CD4-positive, alpha-beta memory T cell (primary cell): ENCODE results near the gene S1PR2. TPM values are rescaled to one million over a fixed set of nuclear protein-coding genes. Genes with fewer than 3 reads are reported as not detected.

Experiments
- CTCF ChIA-PET: fragments of 350-600 bp; sonication (Branson Sonifier 250); formaldehyde crosslinking; loops from one replicate; lab custom pipeline; 2021; ENCODE audit warnings: inconsistent platforms; ENCODE audit not compliant: partially characterized antibody; lab: Charles Lee
- POLR2A ChIA-PET: fragments of 350-600 bp; sonication (Branson Sonifier 250); formaldehyde crosslinking; loops from one replicate; lab custom pipeline; 2021; ENCODE audit not compliant: partially characterized antibody; lab: Charles Lee
- DNase-seq, 5 donors: peaks; one replicate each; pipeline versions ENCODE4 v3.0.0 to v3.0.0-alpha.2; 2020 to 2022; ENCODE audit warnings: mixed read lengths in 1 of 5
- H3K27ac ChIP-seq: one replicate; pipeline ENCODE4 v1.7.0; 2013; ENCODE audit warnings: low read depth, low read length
- H3K27me3 ChIP-seq: 2 replicates; pipeline ENCODE4 v1.7.0; 2013; ENCODE audit warnings: mild to moderate bottlenecking, low read length, moderate library complexity; ENCODE audit not compliant: insufficient read depth
- H3K36me3 ChIP-seq: 2 replicates; pipeline ENCODE4 v1.7.0; 2013; ENCODE audit warnings: mild to moderate bottlenecking, low read length, moderate library complexity; ENCODE audit not compliant: insufficient read depth
- H3K4me1 ChIP-seq: 2 replicates; pipeline ENCODE4 v1.7.0; 2013; ENCODE audit warnings: mild to moderate bottlenecking, low read length, moderate library complexity; ENCODE audit not compliant: insufficient read depth
- H3K4me3 ChIP-seq, 2 donors: one replicate each; pipeline ENCODE4 v1.7.0; 2013; ENCODE audit warnings: low read length in 2 of 2, mild to moderate bottlenecking in 1 of 2
- H3K9me3 ChIP-seq, 2 donors: one replicate each; pipeline ENCODE4 v1.7.0; 2013; ENCODE audit warnings: low read length in 2 of 2, control low read depth in 1 of 2; ENCODE audit not compliant: control insufficient read depth in 1 of 2
- H3K27ac Mint-ChIP-seq, 7 donors: one replicate each; pipeline ENCODE4 v1.8.0; 2020 to 2021; ENCODE audit warnings: mixed read lengths in 7 of 7, mild to moderate bottlenecking in 6 of 7, inconsistent platforms in 3 of 7, moderate library complexity in 3 of 7
- H3K27me3 Mint-ChIP-seq, 2 donors: one replicate each; pipeline ENCODE4 v1.8.0; 2020 to 2021; ENCODE audit warnings: mixed read lengths in 2 of 2
- H3K36me3 Mint-ChIP-seq, 2 donors: one replicate each; pipeline ENCODE4 v1.8.0; 2020 to 2021; ENCODE audit warnings: mixed read lengths in 2 of 2, inconsistent platforms in 1 of 2, mild to moderate bottlenecking in 1 of 2
- H3K4me1 Mint-ChIP-seq, 4 donors: one replicate each; pipeline ENCODE4 v1.8.0; 2020 to 2021; ENCODE audit warnings: mixed read lengths in 4 of 4, mild to moderate bottlenecking in 1 of 4
- H3K4me3 Mint-ChIP-seq, 8 donors: one replicate each; pipeline ENCODE4 v1.8.0; 2020 to 2021; ENCODE audit warnings: mixed read lengths in 8 of 8, mild to moderate bottlenecking in 7 of 8, moderate library complexity in 6 of 8, inconsistent platforms in 3 of 8
- H3K9me3 Mint-ChIP-seq, 8 donors: one replicate each; pipeline ENCODE4 v1.8.0; 2020 to 2021; ENCODE audit warnings: mixed read lengths in 8 of 8, mild to moderate bottlenecking in 5 of 8, inconsistent platforms in 3 of 8, moderate library complexity in 1 of 8
- intact Hi-C: fragments of 100-400 bp; cut with micrococcal nuclease; formaldehyde crosslinking; loops from one replicate; pipeline ENCODE4 v1.15.1; 2023
- polyA plus RNA-seq, 2 donors: library from polyadenylated mRNA; unstranded; fragments of 300-500 nt; fragmentation: Illumina TruSeq; gene quantifications; one replicate each; pipeline ENCODE4 v1.2.3, GENCODE V29; 2021
- total RNA-seq, 2 experiments: library from RNA; stranded (reverse); gene quantifications; one replicate each; pipeline ENCODE4 v1.2.3, GENCODE V29; 2021

S1PR2 gene
- total and polyA plus RNA-seq, 4 experiments from 2014 or later = 1.4 to 9.4 (median 5.7) TPM

- ChIA-PET CTCF (interaction anchor here (0.7 to 9.8 kb wide), 20 partner anchors 9 to 208 kb away, joined by 3 to 235 read pairs (median 6); partner anchors contain the start of genes CDC37, ICAM5 and TYK2), POLR2A (interaction anchor here (0.7 to 4.7 kb wide), 25 partner anchors 8 to 167 kb away, joined by 3 to 111 read pairs (median 6); partner anchors contain the start of genes CDC37, FDX2, ICAM4 and ICAM5)
- Histone ChIP-seq H3K36me3 (no peaks in the 10 kb centered on the region), H3K4me1 (peaks cover 34% of the 10 kb centered on the region), H3K4me3 (peak overlapping the region; percentile 23 to 82), H3K27me3 (no peaks in the 10 kb centered on the region), H3K27ac (peak overlapping the region; percentile 88), H3K9me3 (no peaks in the 10 kb centered on the region)
- DNase-seq = peak in 3 of 5 donors; percentile 35 to 77 (median 37)
- Mint-ChIP-seq H3K9me3 (no peaks in the 10 kb centered on the region), H3K4me1 (peaks cover 9 to 42% (median 24%) of the 10 kb centered on the region in 4 donors), H3K4me3 (peak overlapping the region; percentile 81 to 91 (median 86)), H3K36me3 (peaks cover 0 to 16% of the 10 kb centered on the region in 2 donors), H3K27ac (peak overlapping the region; percentile 91 to 96 (median 95)), H3K27me3 (no peaks in the 10 kb centered on the region)
- intact Hi-C loops = loop anchor here (1.0 to 2.0 kb wide), 3 partner anchors 17 to 109 kb away; partner anchors contain the start of genes ICAM5, RAVER1 and TYK2
These were observed 40.5 kb upstream of the S1PR2 start for GRCh38 chr19:10271543-10272086.

DNA sequence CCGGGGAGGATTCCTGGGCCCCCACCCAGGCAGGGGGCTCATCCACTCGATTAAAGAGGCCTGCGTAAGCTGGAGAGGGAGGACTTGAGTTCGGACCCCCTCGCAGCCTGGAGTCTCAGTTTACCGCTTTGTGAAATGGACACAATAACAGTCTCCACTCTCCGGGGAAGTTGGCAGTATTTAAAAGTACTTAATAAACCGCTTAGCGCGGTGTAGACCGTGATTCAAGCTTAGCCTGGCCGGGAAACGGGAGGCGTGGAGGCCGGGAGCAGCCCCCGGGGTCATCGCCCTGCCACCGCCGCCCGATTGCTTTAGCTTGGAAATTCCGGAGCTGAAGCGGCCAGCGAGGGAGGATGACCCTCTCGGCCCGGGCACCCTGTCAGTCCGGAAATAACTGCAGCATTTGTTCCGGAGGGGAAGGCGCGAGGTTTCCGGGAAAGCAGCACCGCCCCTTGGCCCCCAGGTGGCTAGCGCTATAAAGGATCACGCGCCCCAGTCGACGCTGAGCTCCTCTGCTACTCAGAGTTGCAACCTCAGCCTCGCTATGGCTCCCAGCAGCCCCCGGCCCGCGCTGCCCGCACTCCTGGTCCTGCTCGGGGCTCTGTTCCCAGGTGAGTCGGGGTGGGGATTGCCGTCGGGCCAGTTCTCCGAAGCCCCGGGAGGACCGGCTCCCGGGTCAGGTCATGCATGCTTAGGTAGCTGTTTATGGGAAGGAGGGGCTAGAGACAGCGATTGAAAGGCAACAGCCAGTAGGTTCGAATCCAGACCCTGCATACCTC, 39.7 kb upstream of the S1PR2 start, which contains the start of gene ICAM1:
Gene ICAM1 (plus strand): TSS at position 505 of the 779 bp plus-strand sequence. CDS start 40 bp downstream, at position 545.
- peak within 1 kb of the TSS; percentile 81 to 91 (median 86) for H3K4me3 Mint-ChIP-seq
- ChIA-PET POLR2A (interaction anchor here (0.7 to 4.7 kb wide), 30 partner anchors 8 to 167 kb away, joined by 3 to 111 read pairs (median 6); partner anchors contain the start of genes CDC37, FDX2, ICAM4 and ICAM5), CTCF (interaction anchor here (0.6 to 9.8 kb wide), 27 partner anchors 8 to 208 kb away, joined by 3 to 235 read pairs (median 5); partner anchors contain the start of genes CDC37, ICAM4, ICAM5 and TYK2)
- H3K27ac Mint-ChIP-seq = peak within 1 kb of the TSS; percentile 91 to 96 (median 95)
- intact Hi-C loops = loop anchor here (1.0 to 2.0 kb wide), 3 partner anchors 18 to 110 kb away; partner anchors contain the start of genes ICAM5, RAVER1 and TYK2
- peak within 1 kb of the TSS; percentile 88 for H3K27ac ChIP-seq
- H3K4me1 Mint-ChIP-seq = peaks cover 9 to 42% (median 24%) of the 10 kb centered on the region in 4 donors
- peaks cover 0 to 16% of the 10 kb centered on the region in 2 donors for H3K36me3 Mint-ChIP-seq
- H3K9me3 Mint-ChIP-seq = no peaks in the 10 kb centered on the region
- no peaks in the 10 kb centered on the region for H3K27me3 ChIP-seq
- no peaks in the 10 kb centered on the region for H3K27me3 Mint-ChIP-seq
- peak within 1 kb of the TSS; percentile 57 to 82 for H3K4me3 ChIP-seq
- peaks cover 34% of the 10 kb centered on the region for H3K4me1 ChIP-seq
- no peaks in the 10 kb centered on the region for H3K9me3 ChIP-seq
- peak; percentile 67 to 82 (median 69) for DNase-seq
- no peaks in the 10 kb centered on the region for H3K36me3 ChIP-seq

DNA sequence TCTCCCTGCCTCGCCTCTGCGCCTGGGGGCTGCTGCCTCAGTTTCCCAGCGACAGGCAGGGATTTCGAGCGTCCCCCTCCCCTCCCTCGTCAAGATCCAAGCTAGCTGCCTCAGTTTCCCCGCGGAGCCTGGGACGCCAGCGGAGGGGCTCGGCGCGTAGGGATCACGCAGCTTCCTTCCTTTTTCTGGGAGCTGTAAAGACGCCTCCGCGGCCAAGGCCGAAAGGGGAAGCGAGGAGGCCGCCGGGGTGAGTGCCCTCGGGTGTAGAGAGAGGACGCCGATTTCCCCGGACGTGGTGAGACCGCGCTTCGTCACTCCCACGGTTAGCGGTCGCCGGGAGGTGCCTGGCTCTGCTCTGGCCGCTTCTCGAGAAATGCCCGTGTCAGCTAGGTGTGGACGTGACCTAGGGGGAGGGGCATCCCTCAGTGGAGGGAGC, 39.1 kb upstream of the S1PR2 start:
- Histone ChIP-seq H3K9me3 (no peaks in the 10 kb centered on the region), H3K4me3 (peak overlapping the region; percentile 57 to 82), H3K36me3 (no peaks in the 10 kb centered on the region), H3K27ac (peak overlapping the region; percentile 88), H3K27me3 (no peaks in the 10 kb centered on the region), H3K4me1 (peaks cover 34% of the 10 kb centered on the region)
- CTCF ChIA-PET = interaction anchor here (0.9 to 9.8 kb wide), 27 partner anchors 8 to 209 kb away, joined by 3 to 235 read pairs (median 5); partner anchors contain the start of genes CDC37, ICAM4, ICAM5 and TYK2
- H3K27me3 Mint-ChIP-seq = no peaks in the 10 kb centered on the region
- H3K4me3 Mint-ChIP-seq = peak overlapping the region; percentile 81 to 91 (median 86)
- H3K4me1 Mint-ChIP-seq = peaks cover 9 to 42% (median 24%) of the 10 kb centered on the region in 4 donors
- no peaks in the 10 kb centered on the region for H3K9me3 Mint-ChIP-seq
- peak; percentile 62 to 80 (median 72) for DNase-seq
- H3K36me3 Mint-ChIP-seq = peaks cover 0 to 14% of the 10 kb centered on the region in 2 donors
- POLR2A ChIA-PET = interaction anchor here (0.8 to 4.7 kb wide), 23 partner anchors 9 to 164 kb away, joined by 3 to 111 read pairs (median 6); partner anchors contain the start of genes CDC37, DNMT1, FDX2 and ICAM4
- intact Hi-C loops = loop anchor here (2.0 kb wide), 2 partner anchors 19 to 111 kb away; partner anchors contain the start of genes ICAM5 and TYK2
- H3K27ac Mint-ChIP-seq = peak overlapping the region; percentile 91 to 96 (median 95)

DNA sequence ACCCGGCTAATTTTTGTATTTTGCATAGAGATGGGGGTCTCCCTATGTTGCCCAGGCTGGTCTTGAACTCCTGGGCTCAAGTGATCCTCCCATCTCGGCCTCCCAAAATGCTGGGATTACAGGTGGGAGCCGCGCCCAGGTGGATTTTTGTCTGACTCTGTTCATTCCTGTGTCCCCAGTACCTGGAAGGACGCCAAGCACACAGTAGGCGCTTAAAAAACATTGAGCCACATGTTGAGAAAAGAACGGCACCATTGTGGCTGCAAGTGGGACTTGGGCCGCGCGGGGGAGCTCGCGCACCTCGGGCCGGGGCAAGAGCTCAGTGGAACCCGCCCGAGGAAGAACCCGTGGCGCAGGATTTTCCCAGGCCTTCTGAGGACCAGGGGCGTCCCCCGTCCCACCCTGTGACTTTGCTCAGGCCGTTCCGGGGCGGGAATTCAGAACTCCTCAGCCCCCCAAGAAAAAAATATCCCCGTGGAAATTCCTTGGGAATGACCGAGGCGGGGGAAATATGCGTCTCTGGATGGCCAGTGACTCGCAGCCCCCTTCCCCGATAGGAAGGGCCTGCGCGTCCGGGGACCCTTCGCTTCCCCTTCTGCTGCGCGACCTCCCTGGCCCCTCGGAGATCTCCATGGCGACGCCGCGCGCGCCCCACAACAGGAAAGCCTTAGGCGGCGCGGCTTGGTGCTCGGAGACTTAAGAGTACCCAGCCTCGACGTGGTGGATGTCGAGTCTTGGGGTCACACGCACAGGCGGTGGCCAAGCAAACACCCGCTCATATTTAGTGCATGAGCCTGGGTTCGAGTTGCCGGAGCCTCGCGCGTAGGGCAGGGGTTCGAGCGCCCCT, 38.4 kb upstream of the S1PR2 start:
- H3K27me3 ChIP-seq = no peaks in the 10 kb centered on the region
- Mint-ChIP-seq H3K4me3 (peak overlapping the region; percentile 81 to 91 (median 86)), H3K27me3 (no peaks in the 10 kb centered on the region), H3K9me3 (no peaks in the 10 kb centered on the region), H3K36me3 (peaks cover 0 to 9% of the 10 kb centered on the region in 2 donors), H3K4me1 (peaks cover 9 to 42% (median 24%) of the 10 kb centered on the region in 4 donors), H3K27ac (peak overlapping the region; percentile 91 to 96 (median 95))
- intact Hi-C loops = loop anchor here (1.0 to 2.0 kb wide), 4 partner anchors 19 to 120 kb away; partner anchors contain the start of genes ICAM5 and TYK2
- ChIA-PET POLR2A (interaction anchor here (0.8 to 4.7 kb wide), 17 partner anchors 10 to 163 kb away, joined by 3 to 111 read pairs (median 9); partner anchors contain the start of genes CDC37, DNMT1, ICAM4 and ICAM5), CTCF (interaction anchor here (0.8 to 9.8 kb wide), 25 partner anchors 9 to 167 kb away, joined by 3 to 235 read pairs (median 5); partner anchors contain the start of genes CDC37, ICAM5 and TYK2)
- peaks cover 34% of the 10 kb centered on the region for H3K4me1 ChIP-seq
- H3K36me3 ChIP-seq = no peaks in the 10 kb centered on the region
- peak overlapping the region; percentile 47 to 82 for H3K4me3 ChIP-seq
- DNase-seq = peak; percentile 81 to 87 (median 85)
- H3K27ac ChIP-seq = peak overlapping the region; percentile 88
- H3K9me3 ChIP-seq = no peaks in the 10 kb centered on the region

GRCh38 chr19:10268071-10268470, 36.9 kb upstream of the S1PR2 start:
- Mint-ChIP-seq H3K27ac (peak overlapping the region in 2 of 7 donors; percentile 24 to 73), H3K36me3 (peaks cover 0 to 5% of the 10 kb centered on the region in 2 donors), H3K9me3 (no peaks in the 10 kb centered on the region), H3K4me1 (peaks cover 7 to 36% (median 22%) of the 10 kb centered on the region in 4 donors), H3K4me3 (peak overlapping the region in 1 of 8 donors; percentile 52), H3K27me3 (no peaks in the 10 kb centered on the region)
- Histone ChIP-seq H3K9me3 (no peaks in the 10 kb centered on the region), H3K36me3 (no peaks in the 10 kb centered on the region), H3K27me3 (no peaks in the 10 kb centered on the region), H3K4me3 (no peak overlapping the region), H3K4me1 (peaks cover 34% of the 10 kb centered on the region), H3K27ac (no peak overlapping the region)
- ChIA-PET CTCF (interaction anchor here (1.6 to 9.8 kb wide), 6 partner anchors 8 to 167 kb away, joined by 4 to 235 read pairs (median 34); partner anchors contain the start of gene ICAM5), POLR2A (interaction anchor here (4.2 to 4.7 kb wide), 2 partner anchors 9 to 120 kb away, joined by 36 to 73 read pairs; no protein-coding TSS in a partner anchor)
- intact Hi-C loops = no loop called here
- no peak for DNase-seq
